HG02571 (cell line): ENCODE data around the gene DCD.
"Not testable (repeated sequence)": the region's sequence is repeated elsewhere in the genome, so short reads cannot be mapped to it uniquely, and the experiment has no call there.

Experiments used
- ATAC-seq: cut with Tn5 transposase; IDR thresholded peaks from one replicate; pipeline ENCODE4 v1.9.1; 2021; ENCODE audit warnings: mild to moderate bottlenecking, moderate library complexity; ENCODE audit not compliant: unreplicated experiment

Gene DCD, protein sequence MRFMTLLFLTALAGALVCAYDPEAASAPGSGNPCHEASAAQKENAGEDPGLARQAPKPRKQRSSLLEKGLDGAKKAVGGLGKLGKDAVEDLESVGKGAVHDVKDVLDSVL

DNA sequence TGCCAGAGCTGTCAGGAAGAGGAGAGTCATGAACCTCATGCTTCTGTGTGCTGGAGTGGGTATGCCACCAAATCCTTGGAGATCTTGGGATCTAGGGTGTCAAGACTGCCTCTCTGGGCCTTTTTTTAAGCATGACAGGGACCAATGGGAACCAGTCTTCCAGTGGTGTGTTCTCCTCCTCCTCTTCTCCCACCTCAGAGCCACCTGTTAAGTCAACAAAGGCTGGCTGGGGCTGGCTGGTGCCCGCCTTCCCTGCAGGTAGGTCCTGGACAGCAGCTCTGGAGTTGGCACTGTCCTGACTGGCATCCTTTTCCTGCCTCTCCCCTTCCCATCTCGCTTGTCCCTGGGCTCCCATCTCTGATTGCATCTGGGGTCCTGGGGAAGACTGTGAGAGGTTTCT, at the start of gene DCD:
DCD (minus strand) TSS at position 101 of the 400 bp plus-strand sequence; CDS start at position 39, 62 bp downstream.
- ATAC-seq: no peak

DNA sequence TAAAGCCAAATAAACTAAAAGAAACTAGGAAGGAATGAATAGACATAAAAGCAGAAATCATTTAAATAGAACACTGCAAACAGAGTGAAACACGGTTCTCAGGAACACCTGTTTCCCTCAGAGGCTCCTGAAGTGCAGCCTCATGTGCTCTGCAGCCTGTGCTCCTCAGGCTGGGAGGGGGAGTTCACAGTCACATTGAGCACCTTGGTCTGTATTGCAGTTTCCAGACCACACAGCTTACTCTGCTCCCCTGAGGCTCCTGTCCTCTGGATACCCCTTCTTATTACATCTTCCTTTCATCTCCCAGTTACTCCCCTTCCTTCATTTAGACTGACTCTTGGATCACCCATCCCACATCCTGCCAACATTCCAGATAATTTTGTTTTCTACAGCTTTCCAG, 49.7 kb upstream of the DCD start:
- no peak for ATAC-seq

DNA sequence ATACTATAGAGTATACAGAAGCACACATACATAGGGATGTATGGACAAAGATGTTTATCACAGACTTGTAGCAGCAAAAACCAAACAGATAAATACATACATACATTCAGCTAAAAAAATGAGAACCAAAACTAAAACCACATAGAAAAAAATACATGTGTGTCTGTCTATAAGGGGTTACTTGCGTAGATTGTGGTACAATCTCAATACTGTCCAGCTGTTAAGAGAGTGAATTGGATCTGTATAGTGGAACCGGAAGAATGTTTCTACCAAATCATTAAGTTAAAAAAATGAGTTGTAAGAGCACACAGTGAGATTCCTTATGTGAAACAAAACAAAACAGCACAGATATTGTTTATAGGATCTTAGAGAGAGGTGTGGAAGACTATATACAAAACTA, 44.2 kb upstream of the DCD start:
- no peak for ATAC-seq

DNA sequence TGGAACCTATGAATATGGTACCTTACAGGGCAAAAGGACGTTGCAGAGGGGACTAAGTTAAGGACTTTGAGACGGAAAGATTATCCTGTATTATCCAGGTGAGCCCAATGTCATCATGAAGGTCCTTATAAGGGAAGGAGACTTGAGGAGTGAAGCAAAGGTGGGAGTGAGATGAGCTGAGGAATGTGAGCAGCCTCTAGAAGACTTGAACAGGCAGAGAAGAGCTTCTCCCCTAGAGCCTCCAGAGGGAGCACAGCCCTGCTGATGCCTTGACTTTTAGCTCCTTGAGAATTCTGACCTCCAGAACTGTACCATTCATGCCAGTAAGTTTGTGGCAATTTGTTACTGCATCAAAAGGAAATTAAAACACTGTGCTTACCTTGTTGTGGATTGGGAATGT, 41.8 kb upstream of the DCD start:
- no peak for ATAC-seq

DNA sequence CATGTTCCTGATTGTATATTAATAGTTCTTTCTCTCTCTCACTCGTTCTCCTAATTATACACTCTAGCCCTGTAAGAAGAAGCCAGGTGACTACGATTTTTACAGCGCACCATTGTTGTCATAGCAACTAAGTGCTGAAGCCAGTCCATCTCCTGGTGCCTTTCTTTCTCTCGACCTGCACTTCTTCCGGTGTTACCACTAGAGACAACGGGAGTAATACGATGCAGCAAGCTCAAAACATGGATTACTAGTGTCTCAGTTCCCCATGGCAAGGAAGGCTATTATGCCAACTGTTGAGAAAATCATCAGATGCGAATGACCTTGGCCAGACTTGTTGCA, 40.8 kb upstream of the DCD start:
- no peak for ATAC-seq

DNA sequence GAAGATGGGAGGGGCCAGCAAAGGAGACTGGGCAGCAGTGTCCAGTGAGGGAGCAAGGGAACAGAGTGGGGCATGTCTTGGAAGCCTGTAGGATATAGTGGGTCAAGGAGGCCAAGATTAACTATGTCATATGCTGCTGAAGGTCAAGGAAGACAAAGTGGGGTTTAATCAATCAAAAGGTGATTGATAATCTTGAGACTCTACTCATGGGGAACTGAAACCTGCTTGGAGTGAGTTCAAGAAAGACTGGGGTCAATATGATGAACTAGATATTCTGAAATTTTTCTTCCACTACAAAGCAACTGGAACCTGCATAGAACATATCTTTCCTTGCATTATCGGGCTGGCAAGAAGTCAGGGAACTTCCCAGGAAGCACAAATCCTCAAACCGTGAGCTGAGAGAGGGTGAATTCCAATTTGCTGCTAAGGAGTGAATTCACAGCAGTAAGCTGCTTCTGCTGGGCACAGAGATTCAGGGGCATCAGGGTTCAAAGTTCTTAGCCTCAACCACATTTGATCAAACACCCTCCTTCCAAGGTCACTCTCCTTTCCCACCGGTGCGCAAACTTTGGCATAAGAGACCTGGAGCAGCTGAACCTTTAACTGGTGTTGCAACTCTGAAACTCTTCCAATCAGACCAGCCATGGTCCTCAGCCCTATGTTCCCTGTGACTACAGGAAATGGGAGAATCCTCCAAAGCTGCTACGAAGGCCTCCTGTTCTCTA, 40.3 kb upstream of the DCD start:
- ATAC-seq: no peak

GRCh38 chr12:54684636-54685630, 36.8 kb upstream of the DCD start:
- no peak for ATAC-seq

DNA sequence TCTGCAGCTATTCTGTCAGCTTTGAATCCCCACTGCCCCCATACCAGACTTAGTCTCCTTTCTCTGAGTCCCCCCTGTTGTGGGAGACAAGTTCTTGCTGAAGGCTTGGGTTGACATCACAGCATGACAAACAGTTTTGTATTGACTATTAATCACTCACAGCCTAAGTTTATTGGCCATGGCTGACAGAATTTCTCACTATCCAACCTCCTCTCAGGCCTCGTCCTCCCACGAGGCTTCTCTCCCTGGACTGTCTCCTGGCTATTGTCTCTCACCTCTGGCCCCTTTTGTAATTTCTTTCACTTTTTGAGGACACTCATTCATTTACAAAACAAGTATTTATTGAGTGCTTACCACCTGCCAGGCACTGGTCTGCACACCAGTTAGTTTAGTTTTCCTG, 35.2 kb upstream of the DCD start:
- ATAC-seq: no peak

- no peak for ATAC-seq
Measured at GRCh38 chr12:54682674-54683073, 34.5 kb upstream of the DCD start.

GRCh38 chr12:54680374-54680773, 32.2 kb upstream of the DCD start:
- ATAC-seq: peak; percentile 60

DNA sequence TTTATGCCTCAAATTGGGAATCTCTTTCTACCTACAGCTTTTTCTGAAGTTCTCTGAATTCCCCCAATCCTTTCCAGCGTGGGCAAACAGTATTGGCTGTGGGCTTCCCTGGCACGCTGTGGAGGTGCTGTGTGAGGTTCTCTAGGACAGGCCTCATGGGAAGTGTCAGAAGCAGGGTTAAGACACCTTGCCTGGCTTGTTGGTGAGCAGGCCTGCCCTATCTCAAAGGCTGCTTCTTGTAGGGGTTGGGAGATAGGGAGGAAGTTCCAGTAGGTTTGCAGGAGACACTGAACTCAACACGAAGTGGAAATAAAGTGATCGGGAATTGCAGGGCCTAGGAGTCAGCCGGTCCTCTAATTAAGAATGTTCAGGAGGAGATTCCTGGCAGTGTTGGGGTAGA, 30.0 kb upstream of the DCD start:
- ATAC-seq: no peak

DNA sequence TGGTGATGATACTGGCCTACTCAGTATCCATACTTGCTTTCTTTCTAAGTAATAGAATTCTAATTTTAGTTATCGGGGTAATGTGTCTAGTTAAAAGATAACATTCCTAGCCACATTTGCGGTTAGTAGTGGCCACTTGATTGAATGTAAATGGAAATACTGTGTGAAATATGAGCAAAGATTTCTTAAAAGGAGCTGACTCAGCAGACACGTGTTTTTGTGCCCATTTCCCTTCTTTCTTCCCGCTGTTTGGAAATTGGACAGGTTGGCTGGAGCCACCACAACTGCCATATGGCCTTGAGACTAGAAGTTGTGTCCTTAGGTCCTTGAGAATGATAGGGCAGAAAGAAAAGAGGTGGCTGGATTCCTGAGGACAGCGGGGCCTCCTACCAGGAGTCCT, 19.8 kb upstream of the DCD start:
- ATAC-seq: no peak

GRCh38 chr12:54666008-54666407, 17.8 kb upstream of the DCD start:
- ATAC-seq: no peak

DNA sequence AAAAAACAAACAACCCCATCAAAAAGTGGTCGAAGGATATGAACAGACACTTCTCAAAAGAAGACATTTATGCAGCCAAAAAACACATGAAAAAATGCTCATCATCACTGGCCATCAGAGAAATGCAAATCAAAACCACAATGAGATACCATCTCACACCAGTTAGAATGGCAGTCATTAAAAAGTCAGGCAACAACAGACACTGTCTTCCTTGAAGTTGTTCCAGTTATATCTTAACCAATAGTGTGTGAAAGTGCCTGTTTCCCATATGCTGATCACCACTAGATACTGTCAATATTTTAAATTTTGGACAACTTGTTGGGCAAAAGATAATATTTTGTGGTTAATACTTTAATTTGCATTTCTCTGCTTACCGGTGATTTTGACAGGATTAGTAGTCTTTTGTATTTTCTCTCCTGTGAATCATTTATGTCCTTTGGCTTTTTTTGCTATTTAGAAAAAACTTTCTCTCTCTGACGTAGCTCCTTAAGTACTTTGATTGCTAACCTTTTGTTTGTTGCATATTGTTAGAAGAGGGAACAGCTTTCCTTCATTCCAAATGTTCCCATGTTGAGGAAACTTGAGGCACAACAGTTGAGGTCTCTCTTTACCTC, 17.0 kb upstream of the DCD start:
- not testable (repeated sequence) for ATAC-seq

GRCh38 chr12:54663603-54664002, 15.4 kb upstream of the DCD start:
- ATAC-seq: no peak

- ATAC-seq: no peak
Measured at GRCh38 chr12:54662026-54662425, 13.9 kb upstream of the DCD start.

GRCh38 chr12:54661048-54661447, 12.9 kb upstream of the DCD start:
- no peak for ATAC-seq

- ATAC-seq: no peak
Measured at GRCh38 chr12:54660320-54660962, 12.3 kb upstream of the DCD start.

GRCh38 chr12:54658306-54659264, 10.4 kb upstream of the DCD start:
- peak; percentile 77 for ATAC-seq

DNA sequence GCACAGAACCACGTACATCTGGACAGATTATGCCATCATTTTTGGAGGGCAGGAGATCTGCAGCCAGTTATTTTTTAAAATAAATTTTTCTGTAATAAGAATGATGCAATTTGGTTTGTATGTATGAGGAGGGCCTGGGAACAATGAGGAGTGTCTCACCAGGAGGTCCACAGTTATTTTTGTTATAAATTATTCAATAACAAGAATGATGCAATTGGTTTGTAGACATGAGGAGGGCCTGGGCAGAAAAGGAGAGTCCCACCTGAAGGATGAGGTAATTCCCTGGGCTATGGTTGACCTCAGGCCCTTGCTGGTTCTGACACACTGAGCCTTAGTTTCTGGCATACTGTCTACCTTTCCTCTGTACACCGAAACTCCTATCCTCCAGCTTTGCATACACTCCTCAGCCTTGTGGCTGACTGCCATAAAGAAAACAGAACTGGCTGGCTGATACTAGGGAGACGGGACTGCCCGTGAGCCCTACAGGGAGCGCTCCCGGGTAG, 9.0 kb upstream of the DCD start:
- ATAC-seq: no peak
